Neural cell (in vitro differentiated cells): ENCODE data around the gene HTRA2. TPM values are rescaled to one million over a fixed set of nuclear protein-coding genes. Genes with fewer than 3 reads are reported as not detected.

Experiments used
- H2AFZ ChIP-seq: fragments of 200-600, 300-800 bp; sonication (generic), shearing (Covaris generic); 2 replicates; pipeline ENCODE4 v1.6.0; 2014; ENCODE audit warnings: low read depth, mild to moderate bottlenecking, antibody characterized with exemption, low read length, moderate library complexity
- H3F3A ChIP-seq: fragments of 200-600 bp; shearing (Covaris generic); 2 replicates; pipeline ENCODE4 v1.6.1; 2016; ENCODE audit warnings: mild to moderate bottlenecking, moderate library complexity, mixed read lengths, antibody characterized with exemption, low read length; ENCODE audit not compliant: insufficient read depth, poor library complexity, severe bottlenecking
- H3K27ac ChIP-seq: fragments of 200-600, 300-800 bp; sonication (generic), shearing (Covaris generic); 2 replicates; pipeline ENCODE4 v1.5.1; 2014; ENCODE audit warnings: mild to moderate bottlenecking, low read length, moderate library complexity
- H3K27me3 ChIP-seq: fragments of 300-800, 200-600 bp; sonication (generic), shearing (Covaris generic); 2 replicates; pipeline ENCODE4 v1.6.0; 2014; ENCODE audit warnings: mild to moderate bottlenecking, low read depth, low read length, moderate library complexity; ENCODE audit not compliant: insufficient read depth
- H3K36me3 ChIP-seq: fragments of 300-800, 200-600 bp; sonication (generic), shearing (Covaris generic); 2 replicates; pipeline ENCODE4 v1.5.1; 2014; ENCODE audit warnings: mild to moderate bottlenecking, antibody characterized with exemption, low read length, moderate library complexity; ENCODE audit not compliant: insufficient read depth
- H3K4me2 ChIP-seq: fragments of 300-800, 200-600 bp; sonication (generic), shearing (Covaris generic); 2 replicates; pipeline ENCODE4 v1.6.0; 2014; ENCODE audit warnings: mild to moderate bottlenecking, low read length
- H3K4me3 ChIP-seq: fragments of 300-800, 200-600 bp; sonication (generic), shearing (Covaris generic); 2 replicates; pipeline ENCODE4 v1.5.1; 2014; ENCODE audit warnings: mild to moderate bottlenecking, low read length, moderate library complexity
- H3K79me2 ChIP-seq: fragments of 200-600 bp; shearing (Covaris generic); replicated peaks from 2 replicates; pipeline ENCODE4 v1.6.0; 2014; ENCODE audit warnings: mild to moderate bottlenecking, low read length, moderate library complexity; ENCODE audit not compliant: insufficient read depth
- H3K9ac ChIP-seq: fragments of 300-800, 200-600 bp; sonication (generic), shearing (Covaris generic); 2 replicates; pipeline ENCODE4 v1.6.1; 2016; ENCODE audit warnings: mild to moderate bottlenecking, low read length, mixed read lengths
- H3K9me2 ChIP-seq: fragments of 200-600 bp; shearing (Covaris generic); 2 replicates; pipeline ENCODE4 v1.6.1; 2016; ENCODE audit warnings: mild to moderate bottlenecking, low read length, mixed read lengths; ENCODE audit not compliant: insufficient read depth
- H3K9me3 ChIP-seq: fragments of 200-600, 300-800 bp; sonication (generic), shearing (Covaris generic); 2 replicates; pipeline ENCODE4 v1.6.1; 2016; ENCODE audit warnings: mild to moderate bottlenecking, mixed run types, low read length, moderate library complexity, mixed read lengths
- H4K20me1 ChIP-seq: fragments of 200-600 bp; shearing (Covaris generic); 2 replicates; pipeline ENCODE4 v1.6.1; 2016; ENCODE audit warnings: mild to moderate bottlenecking, mixed run types; ENCODE audit not compliant: insufficient read depth
- EP300 ChIP-seq: fragments of 450-650 bp; conservative IDR thresholded peaks from 2 replicates; pipeline ENCODE4 v1.6.1; 2014; ENCODE audit warnings: antibody characterized with exemption, mild to moderate bottlenecking, moderate library complexity; ENCODE audit not compliant: poor library complexity, severe bottlenecking
- EZH2 ChIP-seq: fragments of 200-600, 300-800 bp; shearing (Covaris generic), sonication (generic); IDR thresholded peaks from 2 replicates; pipeline ENCODE4 v1.6.1; 2014; ENCODE audit warnings: antibody characterized with exemption, low read length, borderline replicate concordance, mild to moderate bottlenecking; ENCODE audit not compliant: insufficient read depth, poor library complexity, severe bottlenecking
- MXI1 ChIP-seq: fragments of 450-650 bp; conservative IDR thresholded peaks from 2 replicates; pipeline ENCODE4 v1.6.1; 2014; ENCODE audit warnings: antibody characterized with exemption, mild to moderate bottlenecking; ENCODE audit not compliant: poor library complexity, severe bottlenecking
- POLR2AphosphoS5 ChIP-seq: IDR thresholded peaks from 2 replicates; pipeline ENCODE4 v1.6.1; 2012
- RAD21 ChIP-seq: fragments of 450-650 bp; conservative IDR thresholded peaks from 2 replicates; pipeline ENCODE4 v1.6.1; 2014; ENCODE audit warnings: antibody characterized with exemption, mild to moderate bottlenecking, moderate library complexity
- SMC3 ChIP-seq: fragments of 450-650 bp; conservative IDR thresholded peaks from 2 replicates; pipeline ENCODE4 v1.6.1; 2014; ENCODE audit warnings: antibody characterized with exemption, mild to moderate bottlenecking, moderate library complexity; ENCODE audit not compliant: poor library complexity
- TAF1 ChIP-seq: IDR thresholded peaks from 2 replicates; pipeline ENCODE4 v1.6.1; 2012; ENCODE audit warnings: low read depth
- polyA plus RNA-seq: library from polyadenylated mRNA; depleted of rRNA; stranded (reverse); fragments of >200 nt; gene quantifications from 2 replicates; pipeline ENCODE4 v1.2.3, GENCODE V29; 2014
- TF ChIP-seq, protein P1 (sequence below): IDR thresholded peaks from 2 replicates; pipeline ENCODE4 v1.6.1; 2012; ENCODE audit warnings: borderline replicate concordance
- TF ChIP-seq, protein P2 (sequence below): fragments of 450-650 bp; IDR thresholded peaks from 2 replicates; pipeline ENCODE4 v1.5.1; 2014; ENCODE audit warnings: antibody characterized with exemption, mild to moderate bottlenecking, moderate library complexity; ENCODE audit not compliant: poor library complexity, severe bottlenecking

The HTRA2 gene
- polyA plus RNA-seq, 1 donor from 2014 or later: 126 TPM

DNA sequence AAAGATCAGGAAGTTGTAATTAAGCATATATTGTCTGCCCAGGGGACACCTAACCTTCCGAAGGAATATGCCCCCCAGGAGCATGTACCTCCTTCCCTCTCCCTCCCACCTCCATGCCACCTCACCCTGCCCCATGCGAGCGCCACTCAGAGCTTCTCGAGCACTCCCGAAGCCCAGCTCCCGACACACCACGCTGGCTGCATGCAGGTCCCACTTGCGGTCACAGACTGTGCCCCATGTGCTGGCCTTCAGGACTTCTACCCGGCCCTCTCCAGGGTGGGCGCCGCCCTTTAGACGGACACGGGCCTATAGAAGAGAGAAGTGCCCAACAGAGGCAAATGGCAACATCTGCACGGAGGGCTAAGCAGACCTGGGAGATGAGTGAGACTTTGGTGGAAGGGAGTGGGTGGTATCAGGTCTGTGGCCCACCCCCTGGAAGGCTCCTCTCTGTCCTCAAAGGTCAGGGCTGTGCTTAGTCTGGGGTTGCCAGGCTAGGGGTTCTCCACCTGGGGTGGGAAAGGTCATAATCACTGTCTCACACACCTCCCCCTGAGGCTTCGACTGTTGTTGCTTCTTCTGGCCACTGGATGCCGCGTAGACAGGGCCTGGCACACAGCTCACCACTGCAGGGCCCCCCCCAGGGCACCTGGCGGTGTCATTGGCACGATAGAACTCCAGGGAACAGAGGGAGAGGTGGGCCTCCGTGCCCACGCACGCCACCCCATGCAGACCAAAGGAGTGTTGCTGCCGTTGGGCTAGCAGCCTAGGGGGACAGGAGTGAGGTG lies 6.6 kb downstream of the HTRA2 start:
- Histone ChIP-seq H3K79me2 (no peaks in the 10 kb centered on the region), H3F3A (no peaks in the 10 kb centered on the region), H3K9me3 (no peaks in the 10 kb centered on the region), H3K4me2 (no peak overlapping the region), H2AFZ (no peak overlapping the region), H3K36me3 (no peaks in the 10 kb centered on the region), H3K27me3 (no peaks in the 10 kb centered on the region), H4K20me1 (no peaks in the 10 kb centered on the region), H3K4me3 (no peak overlapping the region), H3K9me2 (no peaks in the 10 kb centered on the region), H3K27ac (no peak overlapping the region), H3K9ac (no peak overlapping the region)
- no peak for TF ChIP-seq SMC3
- TF ChIP-seq, protein P1, sequence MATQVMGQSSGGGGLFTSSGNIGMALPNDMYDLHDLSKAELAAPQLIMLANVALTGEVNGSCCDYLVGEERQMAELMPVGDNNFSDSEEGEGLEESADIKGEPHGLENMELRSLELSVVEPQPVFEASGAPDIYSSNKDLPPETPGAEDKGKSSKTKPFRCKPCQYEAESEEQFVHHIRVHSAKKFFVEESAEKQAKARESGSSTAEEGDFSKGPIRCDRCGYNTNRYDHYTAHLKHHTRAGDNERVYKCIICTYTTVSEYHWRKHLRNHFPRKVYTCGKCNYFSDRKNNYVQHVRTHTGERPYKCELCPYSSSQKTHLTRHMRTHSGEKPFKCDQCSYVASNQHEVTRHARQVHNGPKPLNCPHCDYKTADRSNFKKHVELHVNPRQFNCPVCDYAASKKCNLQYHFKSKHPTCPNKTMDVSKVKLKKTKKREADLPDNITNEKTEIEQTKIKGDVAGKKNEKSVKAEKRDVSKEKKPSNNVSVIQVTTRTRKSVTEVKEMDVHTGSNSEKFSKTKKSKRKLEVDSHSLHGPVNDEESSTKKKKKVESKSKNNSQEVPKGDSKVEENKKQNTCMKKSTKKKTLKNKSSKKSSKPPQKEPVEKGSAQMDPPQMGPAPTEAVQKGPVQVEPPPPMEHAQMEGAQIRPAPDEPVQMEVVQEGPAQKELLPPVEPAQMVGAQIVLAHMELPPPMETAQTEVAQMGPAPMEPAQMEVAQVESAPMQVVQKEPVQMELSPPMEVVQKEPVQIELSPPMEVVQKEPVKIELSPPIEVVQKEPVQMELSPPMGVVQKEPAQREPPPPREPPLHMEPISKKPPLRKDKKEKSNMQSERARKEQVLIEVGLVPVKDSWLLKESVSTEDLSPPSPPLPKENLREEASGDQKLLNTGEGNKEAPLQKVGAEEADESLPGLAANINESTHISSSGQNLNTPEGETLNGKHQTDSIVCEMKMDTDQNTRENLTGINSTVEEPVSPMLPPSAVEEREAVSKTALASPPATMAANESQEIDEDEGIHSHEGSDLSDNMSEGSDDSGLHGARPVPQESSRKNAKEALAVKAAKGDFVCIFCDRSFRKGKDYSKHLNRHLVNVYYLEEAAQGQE: no peak
- no peak for TF ChIP-seq MXI1
- no peak for TF ChIP-seq RAD21
- TF ChIP-seq, protein P2, sequence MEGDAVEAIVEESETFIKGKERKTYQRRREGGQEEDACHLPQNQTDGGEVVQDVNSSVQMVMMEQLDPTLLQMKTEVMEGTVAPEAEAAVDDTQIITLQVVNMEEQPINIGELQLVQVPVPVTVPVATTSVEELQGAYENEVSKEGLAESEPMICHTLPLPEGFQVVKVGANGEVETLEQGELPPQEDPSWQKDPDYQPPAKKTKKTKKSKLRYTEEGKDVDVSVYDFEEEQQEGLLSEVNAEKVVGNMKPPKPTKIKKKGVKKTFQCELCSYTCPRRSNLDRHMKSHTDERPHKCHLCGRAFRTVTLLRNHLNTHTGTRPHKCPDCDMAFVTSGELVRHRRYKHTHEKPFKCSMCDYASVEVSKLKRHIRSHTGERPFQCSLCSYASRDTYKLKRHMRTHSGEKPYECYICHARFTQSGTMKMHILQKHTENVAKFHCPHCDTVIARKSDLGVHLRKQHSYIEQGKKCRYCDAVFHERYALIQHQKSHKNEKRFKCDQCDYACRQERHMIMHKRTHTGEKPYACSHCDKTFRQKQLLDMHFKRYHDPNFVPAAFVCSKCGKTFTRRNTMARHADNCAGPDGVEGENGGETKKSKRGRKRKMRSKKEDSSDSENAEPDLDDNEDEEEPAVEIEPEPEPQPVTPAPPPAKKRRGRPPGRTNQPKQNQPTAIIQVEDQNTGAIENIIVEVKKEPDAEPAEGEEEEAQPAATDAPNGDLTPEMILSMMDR: no peak
- no peak for TF ChIP-seq EP300
- TF ChIP-seq EZH2: no peak
- no peak for TF ChIP-seq POLR2AphosphoS5
- TF ChIP-seq TAF1: no peak

DNA sequence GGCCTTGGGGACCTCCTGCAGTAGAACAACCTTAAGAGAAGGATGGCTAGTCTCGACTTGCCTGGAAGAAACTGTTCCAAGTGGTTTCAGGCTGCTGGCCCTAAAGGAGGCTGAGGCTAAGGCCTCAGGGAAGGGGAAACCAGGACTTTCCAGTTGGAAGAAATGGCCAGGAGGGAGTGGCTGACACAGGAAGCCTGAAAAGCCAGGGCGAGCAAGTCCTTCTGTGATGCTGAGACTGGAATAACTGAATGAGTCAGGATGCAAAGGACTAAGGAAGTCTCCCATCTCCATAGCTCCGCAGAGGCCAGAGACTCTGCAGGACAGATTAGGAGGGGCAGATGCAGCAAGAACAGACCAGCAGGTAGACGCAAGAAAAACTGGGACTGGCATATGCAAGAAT lies 7.4 kb downstream of the HTRA2 start:
- no peaks in the 10 kb centered on the region for H4K20me1 ChIP-seq
- H3K36me3 ChIP-seq: no peaks in the 10 kb centered on the region
- no peaks in the 10 kb centered on the region for H3K9me2 ChIP-seq
- H3K79me2 ChIP-seq: no peaks in the 10 kb centered on the region
- H3F3A ChIP-seq: no peaks in the 10 kb centered on the region
- H3K9me3 ChIP-seq: no peaks in the 10 kb centered on the region
- no peak overlapping the region for H3K27ac ChIP-seq
- H3K27me3 ChIP-seq: no peaks in the 10 kb centered on the region
- no peak overlapping the region for H3K9ac ChIP-seq
- no peak overlapping the region for H2AFZ ChIP-seq
- TF ChIP-seq POLR2AphosphoS5 (no peak), MXI1 (no peak), EZH2 (no peak), EP300 (no peak), TAF1 (no peak), RAD21 (no peak), SMC3 (no peak)
- TF ChIP-seq, protein P2: no peak
- TF ChIP-seq, protein P1: no peak
- no peak overlapping the region for H3K4me3 ChIP-seq
- no peak overlapping the region for H3K4me2 ChIP-seq
